Mesendoderm (in vitro differentiated cells): ENCODE measurements around the gene MS4A12. TPM values are rescaled to one million over a fixed set of nuclear protein-coding genes. Genes with fewer than 3 reads are reported as not detected.
"Not testable (repeated sequence)": the region's sequence is repeated elsewhere in the genome, so short reads cannot be mapped to it uniquely, and the experiment has no call there.

Experiments
- DNase-seq: peaks from one replicate; pipeline ENCODE4 v3.0.0; 2013
- H2AK5ac ChIP-seq: 2 replicates; pipeline ENCODE4 v1.6.1; 2013; ENCODE audit warnings: low read length, inconsistent platforms
- H2BK120ac ChIP-seq: 2 replicates; pipeline ENCODE4 v1.6.1; 2013; ENCODE audit warnings: low read depth, mild to moderate bottlenecking, low read length, moderate library complexity, mixed read lengths
- H2BK15ac ChIP-seq: replicated peaks from 2 replicates; pipeline ENCODE4 v1.6.1; 2013; ENCODE audit warnings: low read depth, mild to moderate bottlenecking, moderate library complexity
- H2BK5ac ChIP-seq: 2 replicates; pipeline ENCODE4 v1.6.1; 2013; ENCODE audit warnings: low read length, inconsistent platforms
- H3K18ac ChIP-seq: 2 replicates; pipeline ENCODE4 v1.6.1; 2013; ENCODE audit warnings: mild to moderate bottlenecking, low read length, mixed read lengths
- H3K23ac ChIP-seq: one replicate; pipeline ENCODE4 v1.6.1; 2013; ENCODE audit warnings: low read length
- H3K27ac ChIP-seq: 2 replicates; pipeline ENCODE4 v1.5.1; 2013; ENCODE audit warnings: low read depth, mild to moderate bottlenecking, inconsistent platforms, low read length, moderate library complexity
- H3K27me3 ChIP-seq: 2 replicates; pipeline ENCODE4 v1.6.1; 2013; ENCODE audit warnings: low read length, control low read depth, mild to moderate bottlenecking, inconsistent platforms; ENCODE audit not compliant: insufficient read depth, poor library complexity
- H3K36me3 ChIP-seq: 2 replicates; pipeline ENCODE4 v1.6.1; 2013; ENCODE audit warnings: low read length, inconsistent platforms; ENCODE audit not compliant: control insufficient read depth, insufficient read depth
- H3K4ac ChIP-seq: one replicate; pipeline ENCODE4 v1.6.1; 2013; ENCODE audit warnings: low read depth, mild to moderate bottlenecking, low read length, moderate library complexity
- H3K4me1 ChIP-seq: 2 replicates; pipeline ENCODE4 v1.6.1; 2013; ENCODE audit warnings: low read depth, low read length, inconsistent platforms; ENCODE audit not compliant: control insufficient read depth
- H3K4me2 ChIP-seq: 2 replicates; pipeline ENCODE4 v1.6.1; 2013; ENCODE audit warnings: low read length
- H3K4me3 ChIP-seq: 2 replicates; pipeline ENCODE4 v1.5.1; 2013; ENCODE audit warnings: mild to moderate bottlenecking, low read length
- H3K56ac ChIP-seq: one replicate; pipeline ENCODE4 v1.6.1; 2013; ENCODE audit warnings: low read length
- H3K79me1 ChIP-seq: 2 replicates; pipeline ENCODE4 v1.6.1; 2013; ENCODE audit warnings: low read length, inconsistent platforms
- H3K79me2 ChIP-seq: 2 replicates; pipeline ENCODE4 v1.6.1; 2013; ENCODE audit warnings: mild to moderate bottlenecking, low read length; ENCODE audit not compliant: control insufficient read depth, insufficient read depth
- H3K9ac ChIP-seq: 2 replicates; pipeline ENCODE4 v1.6.1; 2013; ENCODE audit warnings: low read length, inconsistent platforms
- H4K5ac ChIP-seq: one replicate; pipeline ENCODE4 v1.6.1; 2013; ENCODE audit warnings: low read length
- H4K8ac ChIP-seq: one replicate; pipeline ENCODE4 v1.6.1; 2013; ENCODE audit warnings: low read depth, mild to moderate bottlenecking, control low read depth, low read length, moderate library complexity
- WGBS: extraction: QIAGEN DNeasy Blood & Tissue Kit; methylation state at CpG from one replicate; pipeline ENCODE4 v1.1.7; 2013; ENCODE audit warnings: low lambda C conversion rate, missing lambda C conversion rate; ENCODE audit not compliant: insufficient coverage; ENCODE audit errors: extremely low coverage; 5-methylcytosine and 5-hydroxymethylcytosine counted together
- polyA plus RNA-seq, 2 experiments: library from polyadenylated mRNA; stranded (reverse); fragments of 200-250 nt; gene quantifications; one replicate each; pipeline ENCODE4 v1.2.3, GENCODE V29; 2013

MS4A12 gene, protein sequence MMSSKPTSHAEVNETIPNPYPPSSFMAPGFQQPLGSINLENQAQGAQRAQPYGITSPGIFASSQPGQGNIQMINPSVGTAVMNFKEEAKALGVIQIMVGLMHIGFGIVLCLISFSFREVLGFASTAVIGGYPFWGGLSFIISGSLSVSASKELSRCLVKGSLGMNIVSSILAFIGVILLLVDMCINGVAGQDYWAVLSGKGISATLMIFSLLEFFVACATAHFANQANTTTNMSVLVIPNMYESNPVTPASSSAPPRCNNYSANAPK
- polyA plus RNA-seq (2013, experiment 1 of 2): 0.24 TPM
- 0.32 TPM for polyA plus RNA-seq (2013, experiment 2 of 2)

GRCh38 chr11:60492488-60493009 lies at the start of gene MS4A12:
Gene MS4A12, plus strand, starts transcription at chr11:60492778. Its CDS starts 4,541 bp downstream, at chr11:60497319.
- Histone ChIP-seq H3K79me2 (no peaks in the 10 kb centered on the region), H4K8ac (no peak within 1 kb of the TSS), H4K5ac (no peak within 1 kb of the TSS), H3K9ac (no peak within 1 kb of the TSS), H3K36me3 (no peaks in the 10 kb centered on the region), H2BK120ac (no peak within 1 kb of the TSS), H3K27ac (no peak within 1 kb of the TSS), H3K79me1 (no peaks in the 10 kb centered on the region), H3K4me1 (no peaks in the 10 kb centered on the region), H2BK5ac (no peak within 1 kb of the TSS), H3K4me2 (no peak within 1 kb of the TSS), H3K4me3 (no peak within 1 kb of the TSS), H2AK5ac (no peak within 1 kb of the TSS), H3K23ac (no peak within 1 kb of the TSS), H3K18ac (no peak within 1 kb of the TSS), H3K56ac (no peak within 1 kb of the TSS), H2BK15ac (no peak within 1 kb of the TSS), H3K27me3 (peaks cover 2% of the 10 kb centered on the region), H3K4ac (no peak within 1 kb of the TSS)
- no peak for DNase-seq
- WGBS: no CpG with 5 or more reads among the region's 4 CpGs

- no peak overlapping the region for H3K23ac ChIP-seq
- H2BK120ac ChIP-seq: no peak overlapping the region
- no peaks in the 10 kb centered on the region for H3K79me1 ChIP-seq
- no peak overlapping the region for H4K5ac ChIP-seq
- DNase-seq: no peak
- H3K79me2 ChIP-seq: no peaks in the 10 kb centered on the region
- no peaks in the 10 kb centered on the region for H3K4me1 ChIP-seq
- no peak overlapping the region for H3K56ac ChIP-seq
- H3K4ac ChIP-seq: no peak overlapping the region
- H3K9ac ChIP-seq: no peak overlapping the region
- no peak overlapping the region for H3K27ac ChIP-seq
- H4K8ac ChIP-seq: no peak overlapping the region
- no peak overlapping the region for H2AK5ac ChIP-seq
- no peak overlapping the region for H3K18ac ChIP-seq
- H3K4me2 ChIP-seq: no peak overlapping the region
- H3K27me3 ChIP-seq: no peaks in the 10 kb centered on the region
- no peak overlapping the region for H2BK15ac ChIP-seq
- no peak overlapping the region for H3K4me3 ChIP-seq
- H2BK5ac ChIP-seq: no peak overlapping the region
- no peaks in the 10 kb centered on the region for H3K36me3 ChIP-seq
Observed at GRCh38 chr11:60447070-60447469, 45.5 kb upstream of the MS4A12 start.

GRCh38 chr11:60447846-60448245 lies 44.7 kb upstream of the MS4A12 start:
- H4K5ac ChIP-seq: no peak overlapping the region

GRCh38 chr11:60451185-60451584 lies 41.4 kb upstream of the MS4A12 start:
- H4K8ac ChIP-seq, DNase-seq, H3K79me1 ChIP-seq, H3K4me2 ChIP-seq, H2BK15ac ChIP-seq, H3K4me1 ChIP-seq, H3K27me3 ChIP-seq, H3K79me2 ChIP-seq, H4K5ac ChIP-seq, H3K4me3 ChIP-seq, H3K23ac ChIP-seq, H2BK120ac ChIP-seq, H3K9ac ChIP-seq, H3K27ac ChIP-seq, H2AK5ac ChIP-seq, H2BK5ac ChIP-seq, H3K56ac ChIP-seq, H3K36me3 ChIP-seq, H3K18ac ChIP-seq, H3K4ac ChIP-seq: not testable (repeated sequence)
- WGBS: no CpG with 5 or more reads among the region's 32 CpGs

More at GRCh38 chr11:60447846-60448245, 44.7 kb upstream of the MS4A12 start:
- Histone ChIP-seq H3K56ac (no peak overlapping the region), H2BK120ac (no peak overlapping the region), H3K27ac (no peak overlapping the region), H3K79me2 (no peaks in the 10 kb centered on the region), H2BK15ac (no peak overlapping the region), H3K4me2 (no peak overlapping the region), H3K4ac (no peak overlapping the region), H2BK5ac (no peak overlapping the region), H3K4me1 (no peaks in the 10 kb centered on the region), H3K9ac (no peak overlapping the region), H3K79me1 (no peaks in the 10 kb centered on the region), H3K4me3 (no peak overlapping the region), H3K36me3 (no peaks in the 10 kb centered on the region), H3K27me3 (no peaks in the 10 kb centered on the region), H3K18ac (no peak overlapping the region), H4K8ac (no peak overlapping the region), H3K23ac (no peak overlapping the region), H2AK5ac (no peak overlapping the region)
- no peak for DNase-seq

- Histone ChIP-seq H3K27me3 (no peaks in the 10 kb centered on the region), H4K5ac (no peak overlapping the region), H3K56ac (no peak overlapping the region), H3K9ac (no peak overlapping the region), H3K4me2 (no peak overlapping the region), H2BK120ac (no peak overlapping the region), H3K23ac (no peak overlapping the region), H3K79me1 (no peaks in the 10 kb centered on the region), H2BK15ac (no peak overlapping the region), H3K4me3 (no peak overlapping the region), H3K4ac (no peak overlapping the region), H4K8ac (no peak overlapping the region), H3K18ac (no peak overlapping the region), H3K36me3 (no peaks in the 10 kb centered on the region), H3K79me2 (no peaks in the 10 kb centered on the region), H3K27ac (no peak overlapping the region), H3K4me1 (no peaks in the 10 kb centered on the region), H2AK5ac (no peak overlapping the region), H2BK5ac (no peak overlapping the region)
- DNase-seq: no peak
Observed at GRCh38 chr11:60454212-60454611, 38.4 kb upstream of the MS4A12 start.

DNA sequence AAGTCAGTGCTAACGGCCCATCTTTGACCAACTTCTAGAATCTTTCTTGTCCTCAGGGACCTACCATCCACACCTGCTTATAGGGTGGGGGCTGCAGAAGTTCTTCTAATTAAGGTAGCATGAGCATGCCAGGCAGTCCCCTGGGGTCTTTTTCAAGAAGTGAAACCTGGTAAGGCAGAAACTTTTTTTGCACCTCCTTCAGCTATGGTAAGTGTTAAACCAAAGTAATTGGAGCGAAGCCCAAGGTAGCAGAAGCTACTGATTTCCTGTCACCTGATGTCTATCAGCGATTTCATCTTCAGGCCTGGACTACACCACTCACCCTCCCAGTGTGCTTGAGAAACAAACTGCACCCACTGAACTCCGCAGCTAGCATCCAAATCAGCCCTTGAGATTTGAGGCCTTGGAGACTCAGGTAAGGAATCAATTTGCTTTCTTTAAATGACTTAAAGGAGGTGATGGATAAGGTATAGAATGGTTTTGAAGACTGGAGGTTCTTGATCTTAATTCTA lies 37.0 kb upstream of the MS4A12 start, which contains the start of gene MS4A1:
MS4A1 (plus strand) TSS at position 317 of the 512 bp plus-strand sequence. CDS start 6,528 bp downstream, outside the sequence.
- Histone ChIP-seq H3K27ac (no peak within 1 kb of the TSS), H2BK120ac (no peak within 1 kb of the TSS), H3K23ac (no peak within 1 kb of the TSS), H3K79me2 (no peaks in the 10 kb centered on the region), H3K4me1 (no peaks in the 10 kb centered on the region), H3K4me2 (no peak within 1 kb of the TSS), H4K8ac (no peak within 1 kb of the TSS), H3K9ac (no peak within 1 kb of the TSS), H2BK15ac (no peak within 1 kb of the TSS), H2AK5ac (no peak within 1 kb of the TSS), H3K36me3 (no peaks in the 10 kb centered on the region), H4K5ac (no peak within 1 kb of the TSS), H2BK5ac (no peak within 1 kb of the TSS), H3K4me3 (no peak within 1 kb of the TSS), H3K56ac (no peak within 1 kb of the TSS), H3K27me3 (no peaks in the 10 kb centered on the region), H3K18ac (no peak within 1 kb of the TSS), H3K4ac (no peak within 1 kb of the TSS), H3K79me1 (no peaks in the 10 kb centered on the region)
- DNase-seq: no peak
- WGBS: no CpG with 5 or more reads among the region's 4 CpGs
